Peyer's patch (tissue), 4 donors: ENCODE data around the gene FAM193A. TPM values are rescaled to one million over a fixed set of nuclear protein-coding genes. Genes with fewer than 3 reads are reported as not detected.

Source experiments
- DNase-seq, 3 donors: peaks; one replicate each; pipeline ENCODE4 v3.0.0-alpha.2; 2017 to 2019
- H3K27ac ChIP-seq, 4 donors: fragments of 200-600 bp; sonication (generic); one replicate each; pipeline ENCODE4 v1.5.1; 2016 to 2019
- H3K27me3 ChIP-seq, 2 donors: fragments of 200-600 bp; sonication (generic); one replicate each; pipeline ENCODE4 v1.5.1; 2019
- H3K36me3 ChIP-seq, 3 donors: fragments of 200-600 bp; sonication (generic); one replicate each; pipeline ENCODE4 v1.5.1; 2016 to 2019
- H3K4me1 ChIP-seq, 4 donors: fragments of 200-600 bp; sonication (generic); one replicate each; pipeline ENCODE4 v1.5.1; 2016 to 2019
- H3K4me3 ChIP-seq, 4 donors: fragments of 200-600 bp; sonication (generic); 1 replicate in 3 of 4; 2 replicates in 1 of 4; pipeline ENCODE4 v1.5.1; 2016 to 2019; ENCODE audit warnings: mild to moderate bottlenecking in 1 of 4
- H3K9me3 ChIP-seq, 4 donors: fragments of 200-600 bp; sonication (generic); one replicate each; pipeline ENCODE4 v1.5.1; 2016 to 2019; ENCODE audit warnings: mild to moderate bottlenecking in 1 of 4
- POLR2A ChIP-seq, 2 donors: fragments of 450-650 bp; IDR thresholded peaks; one replicate each; pipeline ENCODE4 v1.5.1; 2017; ENCODE audit warnings: antibody characterized with exemption in 2 of 2, mild to moderate bottlenecking in 2 of 2, moderate library complexity in 2 of 2
- total RNA-seq, 4 donors: library from RNA; depleted of rRNA; stranded (reverse); fragments of >200 nt; gene quantifications; one replicate each; pipeline ENCODE4 v1.1.0, GENCODE V29; 2016
- TF ChIP-seq, protein P1 (sequence below), 6 experiments: fragments of 450-650 bp in 4 of 6; fragments of 200-600 bp in 2 of 6; sonication (generic) in 1 of 6; IDR thresholded peaks; one replicate each; pipeline ENCODE4 v1.5.1; 2017 to 2019; ENCODE audit warnings: antibody characterized with exemption in 6 of 6, mild to moderate bottlenecking in 3 of 6, moderate library complexity in 1 of 6

Gene FAM193A
- total RNA-seq, 4 donors from 2014 or later: 38.2 to 77.6 (median 51.2) TPM

DNA sequence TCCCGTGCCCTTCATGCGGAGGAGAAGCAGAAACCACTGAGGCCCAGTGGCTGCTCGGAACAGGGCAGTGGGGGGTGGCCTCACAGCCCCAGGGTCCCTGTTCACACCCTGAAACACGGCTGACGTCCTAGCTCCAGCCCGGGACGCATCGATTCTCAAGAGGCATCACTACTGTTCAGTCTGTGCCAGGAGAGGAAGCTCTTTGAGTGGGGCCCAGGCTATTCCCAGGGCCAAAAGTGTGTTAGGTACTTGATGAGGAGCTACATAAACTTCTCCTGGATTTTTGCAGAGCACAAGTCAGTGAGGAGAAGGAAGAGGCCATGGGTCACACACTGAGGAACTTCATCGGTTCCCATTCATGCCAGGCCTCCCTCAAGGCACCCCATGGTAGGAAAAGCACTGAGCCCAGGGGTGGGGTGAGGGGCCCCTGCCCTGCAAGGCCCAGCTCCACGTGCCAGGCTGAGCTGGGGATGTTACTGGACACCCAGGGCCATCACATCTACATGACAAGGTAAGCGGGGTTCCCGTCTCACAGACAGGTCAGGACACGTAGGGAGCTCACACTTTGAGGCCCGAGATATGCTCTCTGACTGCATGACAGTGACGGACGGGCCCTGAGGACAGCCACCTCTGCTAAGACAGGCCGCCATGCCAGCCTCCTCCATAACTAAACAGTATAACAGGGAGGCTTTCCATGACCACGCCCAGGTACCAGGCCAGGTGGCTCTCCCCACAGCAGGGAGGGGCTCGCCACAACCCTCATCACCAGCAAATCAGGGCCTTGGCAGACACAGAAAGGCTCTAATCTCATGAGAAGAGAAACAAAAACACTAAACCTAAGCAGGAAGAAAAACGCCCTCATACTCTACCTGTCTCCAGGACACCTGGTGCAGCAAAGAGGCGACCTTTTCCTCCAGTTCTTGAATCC, 207.3 kb downstream of the FAM193A start:
- Histone ChIP-seq H3K4me3 (no peak overlapping the region), H3K27ac (no peak overlapping the region), H3K27me3 (no peaks in the 10 kb centered on the region), H3K4me1 (peaks cover 0 to 18% (median 9%) of the 10 kb centered on the region in 4 donors), H3K36me3 (peaks cover 0 to 69% (median 0%) of the 10 kb centered on the region in 3 donors), H3K9me3 (no peaks in the 10 kb centered on the region)
- peak in 1 of 3 donors; percentile 61 for DNase-seq
- TF ChIP-seq POLR2A (IDR thresholded peaks at IDR 0.05): no peak

DNA sequence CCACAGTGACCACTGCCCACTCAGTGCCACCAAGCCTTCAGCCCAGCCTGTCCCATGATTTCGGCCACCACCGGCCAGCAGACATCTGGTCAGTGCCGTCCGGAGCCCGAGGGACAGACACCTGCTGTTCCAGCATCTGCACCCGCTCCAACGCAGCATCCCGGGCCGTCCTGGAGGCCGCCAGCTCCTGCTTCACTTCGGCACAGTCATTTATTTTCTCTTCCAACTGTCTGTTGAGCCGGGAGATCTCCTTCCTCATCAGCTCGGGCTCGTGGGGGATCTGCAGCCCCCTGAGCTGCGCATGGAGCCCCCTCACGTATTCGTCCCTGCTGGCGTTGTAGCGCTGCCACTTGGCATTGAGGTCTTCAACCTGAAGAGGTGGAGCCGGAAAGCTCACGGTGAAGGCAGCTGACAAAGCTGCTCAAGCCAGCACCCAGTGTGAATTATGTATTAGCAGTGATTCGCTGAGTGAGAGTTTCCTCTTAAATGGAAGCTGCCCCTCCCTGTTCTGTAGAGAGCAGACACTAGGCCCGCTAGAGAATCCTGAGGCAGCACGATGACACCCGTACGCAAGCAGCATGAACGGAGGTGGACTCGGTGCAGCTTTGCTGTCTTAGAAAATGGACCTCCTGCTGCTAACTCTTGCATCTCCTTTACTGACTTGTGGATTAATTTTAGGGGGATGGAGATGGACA, 208.3 kb downstream of the FAM193A start:
- DNase-seq: peak in 1 of 3 donors; percentile 47
- H3K9me3 ChIP-seq: no peaks in the 10 kb centered on the region
- peaks cover 0 to 69% (median 0%) of the 10 kb centered on the region in 3 donors for H3K36me3 ChIP-seq
- no peak overlapping the region for H3K4me3 ChIP-seq
- TF ChIP-seq POLR2A (IDR thresholded peaks at IDR 0.05): no peak
- TF ChIP-seq, protein P1, sequence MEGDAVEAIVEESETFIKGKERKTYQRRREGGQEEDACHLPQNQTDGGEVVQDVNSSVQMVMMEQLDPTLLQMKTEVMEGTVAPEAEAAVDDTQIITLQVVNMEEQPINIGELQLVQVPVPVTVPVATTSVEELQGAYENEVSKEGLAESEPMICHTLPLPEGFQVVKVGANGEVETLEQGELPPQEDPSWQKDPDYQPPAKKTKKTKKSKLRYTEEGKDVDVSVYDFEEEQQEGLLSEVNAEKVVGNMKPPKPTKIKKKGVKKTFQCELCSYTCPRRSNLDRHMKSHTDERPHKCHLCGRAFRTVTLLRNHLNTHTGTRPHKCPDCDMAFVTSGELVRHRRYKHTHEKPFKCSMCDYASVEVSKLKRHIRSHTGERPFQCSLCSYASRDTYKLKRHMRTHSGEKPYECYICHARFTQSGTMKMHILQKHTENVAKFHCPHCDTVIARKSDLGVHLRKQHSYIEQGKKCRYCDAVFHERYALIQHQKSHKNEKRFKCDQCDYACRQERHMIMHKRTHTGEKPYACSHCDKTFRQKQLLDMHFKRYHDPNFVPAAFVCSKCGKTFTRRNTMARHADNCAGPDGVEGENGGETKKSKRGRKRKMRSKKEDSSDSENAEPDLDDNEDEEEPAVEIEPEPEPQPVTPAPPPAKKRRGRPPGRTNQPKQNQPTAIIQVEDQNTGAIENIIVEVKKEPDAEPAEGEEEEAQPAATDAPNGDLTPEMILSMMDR (IDR thresholded peaks at IDR 0.05): no peak
- peaks cover 0 to 18% (median 9%) of the 10 kb centered on the region in 4 donors for H3K4me1 ChIP-seq
- no peak overlapping the region for H3K27ac ChIP-seq
- no peaks in the 10 kb centered on the region for H3K27me3 ChIP-seq

- H3K27ac ChIP-seq: peak overlapping the region in 1 of 4 donors; percentile 73
- DNase-seq: peak in 1 of 3 donors; percentile 29
- no peaks in the 10 kb centered on the region for H3K9me3 ChIP-seq
- H3K4me3 ChIP-seq: no peak overlapping the region
- H3K27me3 ChIP-seq: no peaks in the 10 kb centered on the region
- peaks cover 0 to 18% (median 10%) of the 10 kb centered on the region in 4 donors for H3K4me1 ChIP-seq
- TF ChIP-seq, protein P1 (IDR thresholded peaks at IDR 0.05): no peak
- TF ChIP-seq POLR2A (IDR thresholded peaks at IDR 0.05): no peak
- H3K36me3 ChIP-seq: peaks cover 0 to 69% (median 0%) of the 10 kb centered on the region in 3 donors
Observed at GRCh38 chr4:2745516-2745915, 209.1 kb downstream of the FAM193A start.

DNA sequence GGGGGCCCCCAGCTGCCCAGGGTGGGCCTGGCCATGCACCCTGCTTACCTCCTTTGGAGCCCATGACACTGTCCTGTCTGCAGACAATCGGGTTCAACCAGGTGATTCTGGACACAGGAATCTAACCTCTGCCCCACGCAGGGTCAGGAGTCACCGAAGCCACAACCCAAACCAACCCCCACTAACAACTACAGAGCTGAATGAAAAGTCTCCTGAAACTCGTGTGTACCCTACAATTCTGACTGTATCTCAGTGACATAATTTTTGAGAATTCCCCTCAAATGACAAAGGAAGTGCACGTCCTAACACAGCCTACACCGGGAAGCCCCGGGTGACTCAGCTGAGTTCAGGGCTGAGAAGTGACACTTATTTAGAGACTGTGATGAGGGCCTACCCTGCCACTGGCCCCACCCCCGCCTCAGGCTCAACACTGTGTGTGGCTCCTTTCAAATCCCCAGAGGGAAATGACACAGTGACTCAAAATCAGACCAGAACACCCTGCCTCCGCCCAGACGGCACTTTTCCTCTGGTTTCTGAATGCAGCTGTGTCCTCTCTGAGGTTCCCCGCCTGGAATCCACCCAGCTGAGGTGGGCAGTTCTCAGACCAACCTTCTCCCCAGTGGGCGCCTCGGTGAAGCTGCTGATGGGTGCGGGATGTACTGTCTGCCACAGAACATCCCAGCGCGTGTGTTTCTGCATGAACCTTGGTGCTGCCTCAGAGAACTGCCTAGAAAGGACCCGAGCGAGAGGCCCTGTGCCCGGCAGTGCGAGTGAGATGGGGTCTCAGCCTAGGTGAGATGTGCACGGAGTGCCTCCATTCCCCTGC, 209.7 kb downstream of the FAM193A start:
- Histone ChIP-seq H3K36me3 (peaks cover 0 to 68% (median 0%) of the 10 kb centered on the region in 3 donors), H3K27me3 (no peaks in the 10 kb centered on the region), H3K9me3 (no peaks in the 10 kb centered on the region), H3K4me1 (peaks cover 0 to 23% (median 11%) of the 10 kb centered on the region in 4 donors), H3K27ac (peak overlapping the region in 3 of 4 donors; percentile 13 to 73 (median 36)), H3K4me3 (no peak overlapping the region)
- peak; percentile 46 to 86 (median 80) for DNase-seq
- TF ChIP-seq, protein P1 (IDR thresholded peaks at IDR 0.05): no peak
- TF ChIP-seq POLR2A (IDR thresholded peaks at IDR 0.05): no peak

DNA sequence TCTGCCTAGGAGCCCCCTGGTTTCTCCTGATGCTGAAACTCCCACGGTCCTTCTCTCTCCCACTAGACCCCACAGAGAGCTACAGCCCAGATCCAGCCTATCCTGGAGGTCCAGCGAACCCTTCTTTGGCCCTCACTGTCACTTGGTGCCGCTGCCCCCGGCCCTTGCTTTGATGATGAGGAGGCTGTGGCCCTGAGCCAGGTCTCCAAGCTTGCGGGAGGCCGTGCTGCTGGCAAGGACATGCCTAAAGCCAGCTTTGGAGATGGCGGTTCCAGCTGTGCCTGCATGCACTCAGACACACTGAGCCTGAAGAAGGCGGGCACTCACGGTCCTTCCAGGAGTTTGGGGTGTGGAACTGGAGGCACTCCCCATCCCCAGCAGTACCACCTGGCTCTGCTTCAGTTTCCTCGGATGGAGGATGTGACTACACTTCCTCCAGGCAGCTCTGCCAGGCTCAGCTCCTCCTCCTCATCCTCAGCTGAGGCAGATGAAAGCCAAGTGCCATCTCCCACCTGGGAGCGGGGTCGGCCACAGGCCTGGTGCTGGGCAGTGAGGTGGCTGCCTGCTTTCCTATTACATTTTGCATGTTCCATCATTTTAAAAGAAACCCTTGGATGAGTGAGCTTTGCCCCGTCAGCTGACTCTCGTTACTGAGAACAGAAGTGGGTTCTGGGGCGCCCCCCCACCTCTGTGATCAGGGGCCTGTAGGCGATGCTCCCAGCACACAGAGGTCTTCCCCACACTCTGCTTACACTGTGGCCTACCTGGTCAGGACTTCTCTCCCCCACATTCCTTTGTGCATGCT, 210.6 kb downstream of the FAM193A start:
- H3K36me3 ChIP-seq: peaks cover 0 to 59% (median 0%) of the 10 kb centered on the region in 3 donors
- H3K9me3 ChIP-seq: no peaks in the 10 kb centered on the region
- DNase-seq: peak in 1 of 3 donors; percentile 37
- TF ChIP-seq POLR2A (IDR thresholded peaks at IDR 0.05): no peak
- TF ChIP-seq, protein P1 (IDR thresholded peaks at IDR 0.05): no peak
- no peaks in the 10 kb centered on the region for H3K27me3 ChIP-seq
- H3K4me3 ChIP-seq: no peak overlapping the region
- peaks cover 0 to 28% (median 11%) of the 10 kb centered on the region in 4 donors for H3K4me1 ChIP-seq
- peak overlapping the region in 3 of 4 donors; percentile 13 to 73 (median 36) for H3K27ac ChIP-seq
